Breast epithelium (tissue), 4 donors: ENCODE results near the gene ATP1B1. TPM values are rescaled to one million over a fixed set of nuclear protein-coding genes. Genes with fewer than 3 reads are reported as not detected.
A peak's percentile ranks its signal among the peaks of the same experiment; 100 is the strongest.

Source experiments
- DNase-seq, 2 donors: peaks; one replicate each; pipeline ENCODE4 v3.0.0-alpha.2; 2019; ENCODE audit warnings: low spot score in 2 of 2
- H3K27ac ChIP-seq, 2 donors: fragments of 200-600 bp; sonication (generic) in 1 of 2; one replicate each; pipeline ENCODE4 v1.5.1; 2016 to 2019; ENCODE audit warnings: mild to moderate bottlenecking in 1 of 2
- H3K27me3 ChIP-seq, 2 donors: fragments of 200-600 bp; sonication (generic) in 1 of 2; one replicate each; pipeline versions ENCODE4 v1.5.1 to v1.6.0; 2017 to 2019; ENCODE audit warnings: control low read depth in 1 of 2, mild to moderate bottlenecking in 1 of 2
- H3K36me3 ChIP-seq: fragments of 200-600 bp; one replicate; pipeline ENCODE4 v1.5.1; 2019
- H3K4me1 ChIP-seq, 2 donors: fragments of 200-600 bp; sonication (generic); one replicate each; pipeline ENCODE4 v1.5.1; 2016 to 2019; ENCODE audit warnings: control low read depth in 1 of 2
- H3K4me3 ChIP-seq, 3 donors: fragments of 200-600 bp; sonication (generic); 1 replicate in 2 of 3; 2 replicates in 1 of 3; pipeline ENCODE4 v1.5.1; 2016 to 2019; ENCODE audit warnings: mild to moderate bottlenecking in 3 of 3, moderate library complexity in 2 of 3
- H3K9me3 ChIP-seq, 2 donors: fragments of 200-600 bp; sonication (generic) in 1 of 2; one replicate each; pipeline ENCODE4 v1.5.1; 2016 to 2019; ENCODE audit warnings: control low read depth in 1 of 2
- POLR2A ChIP-seq: fragments of 450-650 bp; IDR thresholded peaks from one replicate; pipeline ENCODE4 v1.6.1; 2016; ENCODE audit warnings: antibody characterized with exemption, mild to moderate bottlenecking, moderate library complexity
- POLR2AphosphoS5 ChIP-seq, 3 donors: sonication (generic); formaldehyde crosslinking; IDR thresholded peaks; one replicate each; pipeline ENCODE4 v1.6.1; 2017; ENCODE audit warnings: antibody characterized with exemption in 3 of 3
- intact Hi-C: fragments of 100-400 bp; cut with DNase I; formaldehyde crosslinking; loops from one replicate; pipeline ENCODE4 v1.15.1; 2023; ENCODE audit warnings: low total_unique reads
- total RNA-seq, 3 donors: library from RNA; depleted of rRNA; stranded (reverse); fragments of >200 nt; gene quantifications; one replicate each; pipeline ENCODE4 v1.1.0, GENCODE V29; 2016
- TF ChIP-seq, protein P1 (sequence below), 3 donors: fragments of 450-650 bp; IDR thresholded peaks; one replicate each; pipeline ENCODE4 v1.5.1; 2016 to 2017; ENCODE audit warnings: antibody characterized with exemption in 3 of 3, mild to moderate bottlenecking in 3 of 3, moderate library complexity in 3 of 3

ATP1B1 gene
- total RNA-seq, 3 donors from 2014 or later: 21.8 to 173 (median 46.9) TPM

DNA sequence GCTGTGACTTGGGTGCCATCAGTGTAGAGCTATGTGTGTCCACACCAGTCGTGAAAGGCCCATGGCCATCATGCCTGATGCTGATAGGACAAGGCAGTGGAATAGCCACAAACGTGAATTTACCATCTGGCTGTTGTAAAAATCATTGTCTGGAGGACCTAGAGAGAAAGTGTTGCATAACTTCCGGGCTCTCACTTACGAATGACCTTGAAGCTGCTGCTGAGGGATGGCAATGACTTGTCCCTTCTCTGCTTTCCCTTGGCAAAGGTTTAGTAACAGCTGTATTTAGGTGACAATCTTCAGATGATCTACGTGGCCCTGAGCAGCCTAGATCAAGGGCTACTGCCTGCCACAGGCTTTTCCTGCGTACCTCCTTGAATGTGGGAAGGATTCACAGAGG is 5.8 kb downstream of the ATP1B1 start:
- Histone ChIP-seq H3K36me3 (no peaks in the 10 kb centered on the region), H3K4me3 (no peak overlapping the region), H3K9me3 (no peaks in the 10 kb centered on the region), H3K27ac (peak overlapping the region; percentile 49 to 90), H3K4me1 (peaks cover 0 to 13% of the 10 kb centered on the region in 2 donors), H3K27me3 (no peaks in the 10 kb centered on the region)
- intact Hi-C loops: loop anchor here (5.0 kb wide), 2 partner anchors 380 to 615 kb away; no protein-coding TSS in a partner anchor
- TF ChIP-seq, protein P1, sequence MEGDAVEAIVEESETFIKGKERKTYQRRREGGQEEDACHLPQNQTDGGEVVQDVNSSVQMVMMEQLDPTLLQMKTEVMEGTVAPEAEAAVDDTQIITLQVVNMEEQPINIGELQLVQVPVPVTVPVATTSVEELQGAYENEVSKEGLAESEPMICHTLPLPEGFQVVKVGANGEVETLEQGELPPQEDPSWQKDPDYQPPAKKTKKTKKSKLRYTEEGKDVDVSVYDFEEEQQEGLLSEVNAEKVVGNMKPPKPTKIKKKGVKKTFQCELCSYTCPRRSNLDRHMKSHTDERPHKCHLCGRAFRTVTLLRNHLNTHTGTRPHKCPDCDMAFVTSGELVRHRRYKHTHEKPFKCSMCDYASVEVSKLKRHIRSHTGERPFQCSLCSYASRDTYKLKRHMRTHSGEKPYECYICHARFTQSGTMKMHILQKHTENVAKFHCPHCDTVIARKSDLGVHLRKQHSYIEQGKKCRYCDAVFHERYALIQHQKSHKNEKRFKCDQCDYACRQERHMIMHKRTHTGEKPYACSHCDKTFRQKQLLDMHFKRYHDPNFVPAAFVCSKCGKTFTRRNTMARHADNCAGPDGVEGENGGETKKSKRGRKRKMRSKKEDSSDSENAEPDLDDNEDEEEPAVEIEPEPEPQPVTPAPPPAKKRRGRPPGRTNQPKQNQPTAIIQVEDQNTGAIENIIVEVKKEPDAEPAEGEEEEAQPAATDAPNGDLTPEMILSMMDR (IDR thresholded peaks at IDR 0.05): no peak
- TF ChIP-seq POLR2AphosphoS5 (IDR thresholded peaks at IDR 0.05): no peak
- no peak for TF ChIP-seq POLR2A
- no peak for DNase-seq

DNA sequence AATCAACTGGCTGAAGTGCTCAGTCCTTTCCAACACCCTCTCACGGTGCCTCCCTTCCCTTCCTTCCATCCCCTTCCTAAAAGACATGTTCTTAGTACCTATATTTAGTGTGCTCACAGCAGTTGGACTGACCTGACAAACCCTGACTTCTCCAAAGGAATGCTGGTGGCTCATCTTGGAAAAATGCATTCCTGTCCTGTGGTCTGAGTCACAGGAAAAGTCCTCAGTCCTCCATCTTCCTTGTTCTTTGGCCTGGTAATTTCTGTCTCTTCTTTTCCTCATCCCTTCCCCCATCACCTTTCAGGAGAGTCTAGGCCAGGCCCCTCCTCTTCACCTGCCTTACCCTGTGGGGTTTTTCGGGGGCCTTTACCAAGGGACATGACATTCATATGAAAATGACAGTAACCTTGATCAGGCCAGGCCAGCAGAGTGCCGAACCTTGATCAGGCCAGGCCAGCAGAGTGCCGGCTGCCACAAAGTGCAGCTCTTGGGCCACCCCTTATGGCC is 7.2 kb downstream of the ATP1B1 start:
- Histone ChIP-seq H3K9me3 (no peaks in the 10 kb centered on the region), H3K36me3 (no peaks in the 10 kb centered on the region), H3K27me3 (no peaks in the 10 kb centered on the region), H3K4me1 (peaks cover 0 to 13% of the 10 kb centered on the region in 2 donors), H3K4me3 (no peak overlapping the region), H3K27ac (peak overlapping the region; percentile 74 to 90)
- intact Hi-C loops: loop anchor here (5.0 kb wide), 2 partner anchors 379 to 614 kb away; no protein-coding TSS in a partner anchor
- TF ChIP-seq POLR2A (no peak), POLR2AphosphoS5 (IDR thresholded peaks at IDR 0.05) (no peak)
- TF ChIP-seq, protein P1 (IDR thresholded peaks at IDR 0.05): no peak
- DNase-seq: no peak

DNA sequence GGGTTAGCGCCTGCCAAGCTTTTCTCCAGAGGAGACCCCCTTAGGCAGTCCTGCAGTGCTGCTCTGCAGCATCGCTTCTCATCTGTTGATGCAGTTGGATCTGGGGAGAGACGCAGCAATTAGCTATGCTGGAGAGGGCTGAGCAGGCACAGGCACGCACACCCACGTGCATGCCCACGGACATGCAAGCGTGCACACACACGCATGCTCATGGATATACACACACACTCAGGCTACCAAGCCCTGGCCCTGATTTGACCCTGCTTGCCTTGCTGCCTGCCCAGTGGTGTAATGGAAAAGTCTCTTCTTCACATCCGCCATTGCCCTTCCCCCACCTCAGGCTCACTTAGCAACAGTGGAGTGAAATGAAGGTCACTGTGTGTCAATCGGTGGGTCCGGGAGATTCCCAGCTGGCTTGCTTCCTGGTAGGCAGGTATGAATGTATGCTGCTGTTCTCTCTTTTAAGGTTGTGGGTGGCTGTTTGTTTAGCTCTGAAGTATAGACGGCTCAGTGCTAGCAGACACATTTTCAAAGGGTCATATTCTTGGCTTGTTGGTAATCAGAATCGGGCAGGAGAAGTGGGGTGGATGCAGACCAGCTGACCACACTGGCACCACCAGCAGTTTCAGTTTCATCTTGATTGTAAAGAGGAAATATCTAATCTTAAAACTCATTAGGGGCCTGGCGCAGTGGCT is 9.5 kb downstream of the ATP1B1 start:
- intact Hi-C loops: no loop called here
- DNase-seq: peak in 1 of 2 donors; percentile 84
- Histone ChIP-seq H3K36me3 (no peaks in the 10 kb centered on the region), H3K27me3 (no peaks in the 10 kb centered on the region), H3K9me3 (no peaks in the 10 kb centered on the region), H3K4me3 (peak overlapping the region in 2 of 3 donors; percentile 16 to 27), H3K27ac (peak overlapping the region; percentile 81 to 83), H3K4me1 (peaks cover 0 to 5% of the 10 kb centered on the region in 2 donors)
- TF ChIP-seq POLR2A (no peak), POLR2AphosphoS5 (IDR thresholded peaks at IDR 0.05) (peak; percentile 31 to 68 (median 37))
- TF ChIP-seq, protein P1 (IDR thresholded peaks at IDR 0.05): no peak

DNA sequence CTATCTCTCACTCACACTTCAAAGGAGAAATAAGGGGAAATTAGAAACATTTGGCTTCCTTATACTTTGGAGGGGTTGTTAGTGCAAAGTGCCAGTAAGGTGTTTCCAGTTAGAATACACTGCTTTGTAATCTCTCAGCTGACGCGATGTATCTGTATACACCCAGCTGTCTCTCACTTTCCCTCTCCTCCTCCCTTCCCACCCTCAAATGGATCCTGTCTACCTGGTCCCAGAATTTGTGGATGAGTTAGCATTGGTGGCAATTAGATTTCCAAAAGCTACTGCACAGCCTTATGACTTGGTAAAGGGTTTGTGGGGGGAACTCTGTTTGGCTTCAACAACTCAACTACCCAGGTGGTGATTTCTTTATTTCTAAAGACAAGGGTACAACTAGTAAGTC is 10.5 kb downstream of the ATP1B1 start:
- Histone ChIP-seq H3K36me3 (no peaks in the 10 kb centered on the region), H3K9me3 (no peaks in the 10 kb centered on the region), H3K27me3 (no peaks in the 10 kb centered on the region), H3K27ac (peak overlapping the region; percentile 81 to 83), H3K4me1 (peaks cover 0 to 5% of the 10 kb centered on the region in 2 donors), H3K4me3 (no peak overlapping the region)
- intact Hi-C loops: no loop called here
- DNase-seq: no peak
- TF ChIP-seq POLR2AphosphoS5 (IDR thresholded peaks at IDR 0.05) (no peak), POLR2A (no peak)
- TF ChIP-seq, protein P1 (IDR thresholded peaks at IDR 0.05): no peak

DNA sequence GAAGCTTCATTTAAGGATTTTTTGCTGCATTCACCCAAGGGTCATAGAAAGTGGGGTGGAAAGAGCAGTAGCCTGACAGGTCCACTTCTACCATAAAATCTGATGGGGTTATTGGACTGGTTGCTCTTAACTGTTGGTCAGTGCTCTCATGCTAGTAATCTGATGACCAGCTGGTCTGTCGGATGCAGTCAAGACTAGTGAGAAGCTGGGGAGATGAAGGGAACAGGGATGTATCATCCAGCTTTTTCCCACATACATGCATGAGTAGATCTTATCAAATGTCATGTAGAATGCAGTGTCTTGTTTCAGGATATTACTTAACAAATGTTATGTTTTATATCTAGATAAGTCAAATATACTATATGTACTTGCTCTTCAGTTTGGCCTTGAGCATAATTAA is 11.1 kb downstream of the ATP1B1 start:
- Histone ChIP-seq H3K27me3 (no peaks in the 10 kb centered on the region), H3K4me3 (no peak overlapping the region), H3K36me3 (no peaks in the 10 kb centered on the region), H3K27ac (peak overlapping the region; percentile 81 to 83), H3K4me1 (peaks cover 0 to 5% of the 10 kb centered on the region in 2 donors), H3K9me3 (no peaks in the 10 kb centered on the region)
- TF ChIP-seq POLR2A: no peak
- no peak for DNase-seq
- intact Hi-C loops: no loop called here
